Measurements from ENCODE around the gene LGR5.
"Not testable (repeated sequence)": the region's sequence is repeated elsewhere in the genome, so short reads cannot be mapped to it uniquely, and the experiment has no call there.

The LGR5 gene

GRCh38 chr12:71484272-71484905 is 44.8 kb downstream of the LGR5 start:
- Histone ChIP-seq H3K9me3 (replicated peaks; ENCODE audit: low read length) (no peaks in the 10 kb centered on the region), H3K4me2 (ENCODE audit: low read length) (no peak overlapping the region), H3K36me3 (ENCODE audit: insufficient read depth, low read length) (no peaks in the 10 kb centered on the region), H3K27me3 (ENCODE audit: control insufficient read depth, insufficient read depth, low read length) (no peaks in the 10 kb centered on the region), H3K4me1 (ENCODE audit: control insufficient read depth, insufficient read depth, low read length) (no peaks in the 10 kb centered on the region), H3K9ac (ENCODE audit: low read depth, low read length) (no peak overlapping the region), H3K4me3 (ENCODE audit: low read length) (no peak overlapping the region)

- H3K36me3 ChIP-seq (ENCODE audit: insufficient read depth, low read length); H3K9ac ChIP-seq (ENCODE audit: low read depth, low read length); H3K27me3 ChIP-seq (ENCODE audit: control insufficient read depth, insufficient read depth, low read length); H3K4me1 ChIP-seq (ENCODE audit: control insufficient read depth, insufficient read depth, low read length); H3K4me2 ChIP-seq (ENCODE audit: low read length); H3K9me3 ChIP-seq (replicated peaks; ENCODE audit: low read length); H3K4me3 ChIP-seq (ENCODE audit: low read length): not testable (repeated sequence)
These were observed 51.2 kb downstream of the LGR5 start for GRCh38 chr12:71490844-71491243.

- Histone ChIP-seq H3K27me3 (ENCODE audit: control insufficient read depth, insufficient read depth, low read length) (no peaks in the 10 kb centered on the region), H3K9me3 (replicated peaks; ENCODE audit: low read length) (no peaks in the 10 kb centered on the region), H3K9ac (ENCODE audit: low read depth, low read length) (no peak overlapping the region), H3K4me3 (ENCODE audit: low read length) (no peak overlapping the region), H3K4me1 (ENCODE audit: control insufficient read depth, insufficient read depth, low read length) (no peaks in the 10 kb centered on the region), H3K36me3 (ENCODE audit: insufficient read depth, low read length) (no peaks in the 10 kb centered on the region), H3K4me2 (ENCODE audit: low read length) (no peak overlapping the region)
These were observed 53.0 kb downstream of the LGR5 start for GRCh38 chr12:71492604-71493003.

- Histone ChIP-seq H3K4me3 (ENCODE audit: low read length) (no peak overlapping the region), H3K4me1 (ENCODE audit: control insufficient read depth, insufficient read depth, low read length) (no peaks in the 10 kb centered on the region), H3K9me3 (replicated peaks; ENCODE audit: low read length) (no peaks in the 10 kb centered on the region), H3K36me3 (ENCODE audit: insufficient read depth, low read length) (no peaks in the 10 kb centered on the region), H3K9ac (ENCODE audit: low read depth, low read length) (no peak overlapping the region), H3K27me3 (ENCODE audit: control insufficient read depth, insufficient read depth, low read length) (no peaks in the 10 kb centered on the region), H3K4me2 (ENCODE audit: low read length) (no peak overlapping the region)
These were observed 60.2 kb downstream of the LGR5 start for GRCh38 chr12:71499834-71500233.

- H3K27me3 ChIP-seq (ENCODE audit: control insufficient read depth, insufficient read depth, low read length): no peaks in the 10 kb centered on the region
- H3K4me1 ChIP-seq (ENCODE audit: control insufficient read depth, insufficient read depth, low read length): no peaks in the 10 kb centered on the region
- H3K4me3 ChIP-seq (ENCODE audit: low read length): no peak overlapping the region
- H3K36me3 ChIP-seq (ENCODE audit: insufficient read depth, low read length): no peaks in the 10 kb centered on the region
- no peak overlapping the region for H3K9ac ChIP-seq (ENCODE audit: low read depth, low read length)
- no peaks in the 10 kb centered on the region for H3K9me3 ChIP-seq (replicated peaks; ENCODE audit: low read length)
- no peak overlapping the region for H3K4me2 ChIP-seq (ENCODE audit: low read length)
These were observed 64.2 kb downstream of the LGR5 start for GRCh38 chr12:71503579-71504391.

GRCh38 chr12:71504476-71504875 is 64.9 kb downstream of the LGR5 start:
- H3K4me1 ChIP-seq (ENCODE audit: control insufficient read depth, insufficient read depth, low read length): no peaks in the 10 kb centered on the region
- H3K27me3 ChIP-seq (ENCODE audit: control insufficient read depth, insufficient read depth, low read length): no peaks in the 10 kb centered on the region
- no peak overlapping the region for H3K4me3 ChIP-seq (ENCODE audit: low read length)
- H3K4me2 ChIP-seq (ENCODE audit: low read length): no peak overlapping the region
- H3K9me3 ChIP-seq (replicated peaks; ENCODE audit: low read length): no peaks in the 10 kb centered on the region
- H3K36me3 ChIP-seq (ENCODE audit: insufficient read depth, low read length): no peaks in the 10 kb centered on the region
- no peak overlapping the region for H3K9ac ChIP-seq (ENCODE audit: low read depth, low read length)

GRCh38 chr12:71509705-71510104 is 70.1 kb downstream of the LGR5 start:
- no peak overlapping the region for H3K4me3 ChIP-seq (ENCODE audit: low read length)
- H3K4me1 ChIP-seq (ENCODE audit: control insufficient read depth, insufficient read depth, low read length): no peaks in the 10 kb centered on the region
- H3K27me3 ChIP-seq (ENCODE audit: control insufficient read depth, insufficient read depth, low read length): no peaks in the 10 kb centered on the region
- no peaks in the 10 kb centered on the region for H3K36me3 ChIP-seq (ENCODE audit: insufficient read depth, low read length)
- H3K9ac ChIP-seq (ENCODE audit: low read depth, low read length): no peak overlapping the region
- no peak overlapping the region for H3K4me2 ChIP-seq (ENCODE audit: low read length)
- no peaks in the 10 kb centered on the region for H3K9me3 ChIP-seq (replicated peaks; ENCODE audit: low read length)

- Histone ChIP-seq H3K4me3 (ENCODE audit: low read length) (no peak overlapping the region), H3K4me2 (ENCODE audit: low read length) (no peak overlapping the region), H3K4me1 (ENCODE audit: control insufficient read depth, insufficient read depth, low read length) (no peaks in the 10 kb centered on the region), H3K36me3 (ENCODE audit: insufficient read depth, low read length) (no peaks in the 10 kb centered on the region), H3K9me3 (replicated peaks; ENCODE audit: low read length) (no peaks in the 10 kb centered on the region), H3K27me3 (ENCODE audit: control insufficient read depth, insufficient read depth, low read length) (no peaks in the 10 kb centered on the region), H3K9ac (ENCODE audit: low read depth, low read length) (no peak overlapping the region)
These were observed 77.7 kb downstream of the LGR5 start for GRCh38 chr12:71517145-71517846.

- no peaks in the 10 kb centered on the region for H3K36me3 ChIP-seq (ENCODE audit: insufficient read depth, low read length)
- no peaks in the 10 kb centered on the region for H3K27me3 ChIP-seq (ENCODE audit: control insufficient read depth, insufficient read depth, low read length)
- no peaks in the 10 kb centered on the region for H3K4me1 ChIP-seq (ENCODE audit: control insufficient read depth, insufficient read depth, low read length)
- no peaks in the 10 kb centered on the region for H3K9me3 ChIP-seq (replicated peaks; ENCODE audit: low read length)
- no peak overlapping the region for H3K4me3 ChIP-seq (ENCODE audit: low read length)
- no peak overlapping the region for H3K4me2 ChIP-seq (ENCODE audit: low read length)
- no peak overlapping the region for H3K9ac ChIP-seq (ENCODE audit: low read depth, low read length)
These were observed 81.5 kb downstream of the LGR5 start for GRCh38 chr12:71521125-71521524.

- Histone ChIP-seq H3K4me1 (ENCODE audit: control insufficient read depth, insufficient read depth, low read length) (no peaks in the 10 kb centered on the region), H3K9me3 (replicated peaks; ENCODE audit: low read length) (no peaks in the 10 kb centered on the region), H3K36me3 (ENCODE audit: insufficient read depth, low read length) (no peaks in the 10 kb centered on the region), H3K27me3 (ENCODE audit: control insufficient read depth, insufficient read depth, low read length) (no peaks in the 10 kb centered on the region), H3K4me2 (ENCODE audit: low read length) (no peak overlapping the region), H3K4me3 (ENCODE audit: low read length) (no peak overlapping the region), H3K9ac (ENCODE audit: low read depth, low read length) (no peak overlapping the region)
These were observed 85.0 kb downstream of the LGR5 start for GRCh38 chr12:71524626-71525025.

- no peaks in the 10 kb centered on the region for H3K36me3 ChIP-seq (ENCODE audit: insufficient read depth, low read length)
- no peaks in the 10 kb centered on the region for H3K27me3 ChIP-seq (ENCODE audit: control insufficient read depth, insufficient read depth, low read length)
- no peak overlapping the region for H3K9ac ChIP-seq (ENCODE audit: low read depth, low read length)
- H3K4me2 ChIP-seq (ENCODE audit: low read length): no peak overlapping the region
- H3K9me3 ChIP-seq (replicated peaks; ENCODE audit: low read length): no peaks in the 10 kb centered on the region
- no peaks in the 10 kb centered on the region for H3K4me1 ChIP-seq (ENCODE audit: control insufficient read depth, insufficient read depth, low read length)
- no peak overlapping the region for H3K4me3 ChIP-seq (ENCODE audit: low read length)
These were observed 94.1 kb downstream of the LGR5 start for GRCh38 chr12:71533703-71534102.
